SK-N-SH (cell line): ENCODE results near the gene LRMDA.

Experiments used
- CTCF ChIP-seq: fragments of 200-600 bp; sonication (generic); IDR thresholded peaks from 2 replicates; pipeline ENCODE4 v1.6.1; 2017; ENCODE audit warnings: antibody characterized with exemption, mild to moderate bottlenecking, moderate library complexity
- EP300 ChIP-seq, 2 experiments: IDR thresholded peaks; 2 replicates each; pipeline versions ENCODE4 v1.4.0 to v1.6.1; 2012; ENCODE audit warnings: borderline replicate concordance in 1 of 2, low read depth in 1 of 2, low read length in 1 of 2
- FOSL2 ChIP-seq: IDR thresholded peaks from 2 replicates; pipeline ENCODE4 v1.4.0; 2012; ENCODE audit warnings: low read depth, mild to moderate bottlenecking, moderate library complexity, borderline replicate concordance
- FOXJ3 ChIP-seq: sonication (generic); formaldehyde crosslinking; IDR thresholded peaks from 2 replicates; pipeline ENCODE4 v1.5.1; 2020; ENCODE audit warnings: mild to moderate bottlenecking, missing genetic modification reagents
- FOXM1 ChIP-seq: IDR thresholded peaks from 2 replicates; pipeline ENCODE4 v1.4.0; 2012; ENCODE audit warnings: low read depth, mild to moderate bottlenecking
- GABPA ChIP-seq: IDR thresholded peaks from 2 replicates; pipeline ENCODE4 v1.4.0; 2012; ENCODE audit warnings: low read depth, mild to moderate bottlenecking
- POLR2AphosphoS5 ChIP-seq: IDR thresholded peaks from 2 replicates; pipeline ENCODE4 v1.6.1; 2012; ENCODE audit warnings: low read depth, low read length
- RAD21 ChIP-seq: IDR thresholded peaks from 2 replicates; pipeline ENCODE4 v1.6.1; 2012; ENCODE audit warnings: mild to moderate bottlenecking, low read length
- SIN3A ChIP-seq: IDR thresholded peaks from 2 replicates; pipeline ENCODE4 v1.6.1; 2012; ENCODE audit warnings: low read depth, mild to moderate bottlenecking, low read length, moderate library complexity, borderline replicate concordance
- SMC3 ChIP-seq: IDR thresholded peaks from 2 replicates; pipeline ENCODE4 v1.6.1; 2012; ENCODE audit warnings: low read depth, low read length, improper control_type of control experiment
- TAF1 ChIP-seq: IDR thresholded peaks from 2 replicates; pipeline ENCODE4 v1.6.1; 2012; ENCODE audit warnings: low read depth, mild to moderate bottlenecking, low read length, moderate library complexity, borderline replicate concordance
- USF1 ChIP-seq: IDR thresholded peaks from 2 replicates; pipeline ENCODE4 v1.4.0; 2012; ENCODE audit warnings: low read depth, borderline replicate concordance

DNA sequence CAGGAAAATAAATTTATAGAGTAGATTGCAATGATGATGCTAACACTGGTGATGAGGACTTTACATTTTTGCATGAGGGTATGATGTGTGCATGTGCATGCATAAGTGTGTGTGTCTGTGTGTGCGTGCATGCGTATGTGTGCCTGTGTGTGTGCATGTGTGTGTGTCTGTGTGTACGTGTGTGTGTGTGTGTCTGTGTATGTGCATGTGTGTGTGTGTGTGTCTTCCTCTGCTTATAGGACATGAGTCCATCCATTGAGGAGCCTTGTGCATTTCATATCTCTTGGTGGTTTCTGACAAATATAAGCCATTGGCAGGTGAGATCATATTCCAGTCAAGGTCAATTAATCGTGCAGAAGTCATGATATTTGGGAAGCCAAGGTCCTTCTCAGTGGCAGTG, 277.8 kb downstream of the LRMDA start:
- TF ChIP-seq FOXM1 (no peak), GABPA (no peak), RAD21 (no peak), TAF1 (no peak), CTCF (no peak), EP300 (IDR thresholded peaks at IDR 0.05; ENCODE audit: borderline replicate concordance in 1 of 2, low read depth in 1 of 2, low read length in 1 of 2) (no peak), SMC3 (no peak), POLR2AphosphoS5 (no peak), SIN3A (no peak), FOXJ3 (CRISPR knock-in tag) (no peak), USF1 (no peak), FOSL2 (no peak)
